DMS79 (cell line): ENCODE measurements around the gene POU3F1.

Experiments used
- DNase-seq: peaks from one replicate; lab custom pipeline; 2025; lab: John Stamatoyannopoulos, UW

Gene POU3F1

DNA sequence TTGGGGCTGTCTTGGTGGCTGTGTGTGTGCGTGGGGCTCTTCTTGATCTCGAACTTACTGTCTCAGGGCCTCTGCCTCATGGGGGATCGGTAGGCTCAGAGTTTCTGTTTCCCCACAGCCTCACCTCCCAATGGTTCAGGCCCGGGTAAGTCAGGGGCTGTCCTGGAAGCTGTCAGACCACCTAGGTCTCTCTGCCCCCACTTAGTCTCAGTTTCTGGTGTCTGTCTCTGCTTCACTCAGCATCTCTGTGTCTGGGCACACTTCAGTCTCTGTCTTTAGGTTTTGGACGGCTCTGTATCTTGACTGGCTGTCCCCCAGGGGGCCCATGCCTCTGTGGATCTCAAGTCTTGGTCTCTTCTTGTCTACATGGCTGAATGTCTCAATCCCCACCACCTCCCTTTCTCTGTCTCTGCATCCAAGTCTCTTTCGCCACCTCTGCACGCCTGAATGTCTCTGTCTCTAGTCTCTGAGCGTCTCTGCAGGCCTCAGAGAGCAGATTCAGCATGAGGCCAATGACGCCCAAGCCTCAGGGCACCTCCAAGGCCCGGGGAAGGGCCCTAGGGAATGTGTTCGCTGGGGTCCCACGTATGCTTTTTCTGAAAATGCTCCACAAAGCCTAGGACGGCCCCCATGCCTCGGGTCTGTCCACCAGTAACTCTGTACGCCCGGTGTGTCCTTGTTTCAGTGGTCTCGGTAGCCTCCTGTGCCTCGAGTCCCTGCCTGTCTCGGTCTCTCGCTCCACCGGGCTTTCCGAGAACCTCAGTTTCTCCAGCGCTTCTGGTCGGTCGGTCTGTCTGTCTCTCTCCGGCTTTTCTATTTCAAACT is 42.1 kb downstream of the POU3F1 start:
- no peak for DNase-seq

DNA sequence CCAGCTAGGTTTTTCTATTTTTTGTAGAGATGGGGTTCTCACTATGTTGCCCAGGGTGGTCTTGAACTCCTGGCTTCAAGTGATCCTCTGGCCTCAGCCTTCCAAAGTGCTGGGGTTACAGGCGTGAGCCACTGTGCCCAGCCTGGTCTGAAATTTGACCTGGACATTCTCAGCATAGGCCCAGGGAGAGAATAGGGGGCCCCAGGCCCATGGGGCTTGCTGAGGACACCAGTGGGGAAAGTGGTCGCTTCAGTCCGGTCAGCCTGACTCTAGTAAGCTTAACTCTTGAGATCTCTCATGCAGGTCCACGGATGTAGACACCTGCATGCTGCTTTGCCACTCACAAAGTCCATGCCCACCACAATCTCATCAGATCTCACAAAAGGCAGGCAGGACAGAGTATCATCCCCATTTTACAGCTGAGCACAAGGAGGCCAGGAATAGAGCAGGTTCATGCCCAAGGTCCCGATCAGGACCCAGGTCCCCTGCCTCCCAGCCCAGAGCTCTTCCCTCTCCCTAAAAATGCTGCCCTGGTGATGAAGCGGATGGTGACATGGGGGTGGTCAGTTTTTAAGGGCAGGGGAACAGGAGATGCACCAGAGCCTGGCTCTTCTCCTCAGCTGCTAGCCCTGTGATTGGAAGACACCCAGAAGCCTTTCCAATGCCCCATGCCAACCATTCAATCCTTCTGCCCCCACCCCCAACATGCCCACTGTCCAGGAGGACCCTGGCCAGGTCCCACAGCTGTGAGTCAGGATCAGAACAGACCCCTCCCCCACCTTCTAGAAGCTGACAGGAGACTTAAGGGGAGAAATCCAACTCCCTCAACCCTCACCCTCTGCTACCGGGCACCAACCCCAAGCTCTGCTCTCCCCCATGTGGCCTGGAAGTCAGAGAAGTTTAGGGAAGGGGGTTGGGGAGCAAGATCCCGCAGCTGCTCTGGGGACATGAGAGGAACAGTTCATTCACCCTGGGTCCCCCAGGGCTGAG is 43.0 kb downstream of the POU3F1 start:
- no peak for DNase-seq

DNA sequence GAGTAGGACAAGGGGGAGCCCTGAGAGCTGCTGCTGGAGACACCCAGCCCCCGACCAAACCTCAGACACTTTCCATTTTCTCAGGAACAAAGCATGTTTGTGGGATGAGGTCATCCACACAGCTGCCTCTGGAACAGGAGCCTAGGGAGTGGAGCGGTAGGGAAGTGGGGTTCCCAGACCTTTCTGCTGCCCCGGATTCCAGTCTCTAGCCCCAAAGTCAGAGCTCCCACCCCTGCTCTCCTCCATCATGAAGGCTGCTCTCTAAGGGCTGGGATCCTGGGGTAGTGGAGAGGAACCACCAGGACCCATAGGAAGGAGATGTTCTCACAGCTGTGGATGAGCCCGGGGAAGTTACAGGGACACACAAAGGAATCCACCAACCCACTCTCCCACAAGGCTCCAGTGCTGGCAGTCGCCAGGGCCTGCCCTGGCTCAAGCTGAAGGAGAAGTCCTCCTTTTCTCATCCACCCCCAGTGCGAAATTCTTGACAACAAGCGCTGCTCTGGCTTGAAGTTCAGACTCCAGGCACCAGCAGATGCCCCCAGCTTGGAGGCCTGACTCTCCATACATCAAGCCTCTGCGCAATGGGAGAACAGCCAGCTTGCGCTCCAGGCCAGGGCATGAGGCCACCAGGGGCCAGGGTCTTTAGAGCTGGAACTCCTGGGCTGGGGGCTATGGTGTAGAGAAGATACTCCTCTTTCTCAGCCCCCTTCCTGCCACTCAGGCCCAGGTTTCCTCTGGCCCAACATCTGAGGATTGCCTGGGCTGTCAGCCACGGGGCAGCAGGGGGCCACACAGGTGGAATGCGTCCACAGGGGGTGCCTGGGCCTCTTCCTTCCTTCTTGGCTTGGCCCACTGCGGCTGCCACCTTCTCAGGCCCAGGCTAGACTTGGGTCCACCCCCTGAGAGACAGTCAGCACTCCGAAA is 45.8 kb downstream of the POU3F1 start:
- no peak for DNase-seq

DNA sequence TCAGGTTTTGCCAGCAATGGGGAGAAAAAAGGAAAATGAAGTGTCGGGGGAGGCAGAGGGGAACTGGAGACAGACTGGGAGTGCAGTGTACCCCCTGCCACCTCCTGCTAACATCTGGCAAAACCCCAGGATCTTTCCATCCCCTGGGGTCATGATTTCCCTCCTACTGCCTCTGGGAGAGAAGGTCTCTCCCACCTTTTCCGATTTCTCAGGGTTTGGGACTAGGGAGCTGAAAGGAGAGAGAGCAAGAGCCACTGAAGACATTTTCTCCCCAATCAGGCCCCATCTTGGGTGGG is 46.4 kb downstream of the POU3F1 start:
- DNase-seq, result no peak

DNA sequence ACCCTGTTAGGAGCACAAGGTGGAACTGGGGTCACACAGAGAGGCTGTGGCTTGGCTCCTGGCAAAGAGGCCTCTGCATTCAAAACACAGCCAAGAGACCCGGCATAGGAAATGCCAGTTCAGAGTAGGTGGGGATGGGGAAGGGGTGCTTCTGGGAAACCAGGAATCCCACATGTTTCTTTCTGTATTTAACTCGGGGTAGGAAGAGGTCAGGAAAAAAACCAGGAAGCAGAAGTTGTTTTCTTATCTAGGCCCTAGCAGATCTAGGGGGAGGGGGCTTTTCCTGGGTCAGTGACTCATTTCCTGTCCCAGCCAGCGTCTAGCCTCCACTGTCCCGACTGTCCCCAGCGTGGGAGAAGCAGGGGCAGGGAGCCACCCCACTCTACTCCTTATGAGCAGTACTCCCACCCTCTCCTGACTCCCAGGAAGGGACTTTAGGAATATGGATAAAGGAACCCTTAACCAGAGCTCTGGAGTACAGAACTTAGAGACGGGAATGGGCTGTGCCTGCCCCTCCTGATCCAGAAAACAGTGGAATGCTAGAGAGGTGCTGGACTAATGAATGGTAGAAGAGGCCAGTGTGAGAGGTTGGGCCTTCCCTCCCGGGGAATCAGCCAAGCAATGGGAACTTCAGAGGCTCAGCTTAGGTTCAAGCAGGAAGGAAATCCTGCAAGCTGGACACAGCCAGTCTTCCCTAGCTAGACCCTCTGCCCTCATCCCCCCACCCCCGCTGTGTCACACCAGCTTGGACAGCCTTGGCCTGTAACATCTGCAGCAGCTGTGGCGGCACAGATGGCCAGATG is 47.0 kb downstream of the POU3F1 start:
- no peak for DNase-seq

DNA sequence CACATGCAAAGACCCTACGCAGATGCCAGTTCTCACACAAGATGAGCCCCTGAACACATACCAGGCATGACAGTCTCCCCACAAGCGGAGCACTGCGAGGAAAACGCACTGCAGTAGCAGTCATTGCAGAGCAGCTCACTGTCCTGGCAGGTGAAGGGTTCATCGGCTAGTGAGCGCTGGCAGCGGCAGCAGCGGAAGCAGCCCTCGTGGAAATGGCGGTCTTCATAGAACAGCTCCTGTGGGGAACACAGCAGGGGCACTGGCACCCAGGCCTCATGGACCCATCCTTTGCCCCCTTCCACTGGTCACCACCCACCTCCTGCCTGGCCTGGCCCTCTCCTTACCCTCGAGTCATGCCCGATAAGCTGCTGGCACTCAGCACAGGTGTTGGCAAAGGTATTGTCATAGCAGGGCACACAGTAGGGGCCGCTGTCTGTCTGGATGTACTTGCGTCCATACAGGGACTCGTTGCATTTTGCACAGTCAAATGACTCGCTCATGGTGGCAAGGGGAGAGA is 47.6 kb downstream of the POU3F1 start:
- DNase-seq, result no peak

DNA sequence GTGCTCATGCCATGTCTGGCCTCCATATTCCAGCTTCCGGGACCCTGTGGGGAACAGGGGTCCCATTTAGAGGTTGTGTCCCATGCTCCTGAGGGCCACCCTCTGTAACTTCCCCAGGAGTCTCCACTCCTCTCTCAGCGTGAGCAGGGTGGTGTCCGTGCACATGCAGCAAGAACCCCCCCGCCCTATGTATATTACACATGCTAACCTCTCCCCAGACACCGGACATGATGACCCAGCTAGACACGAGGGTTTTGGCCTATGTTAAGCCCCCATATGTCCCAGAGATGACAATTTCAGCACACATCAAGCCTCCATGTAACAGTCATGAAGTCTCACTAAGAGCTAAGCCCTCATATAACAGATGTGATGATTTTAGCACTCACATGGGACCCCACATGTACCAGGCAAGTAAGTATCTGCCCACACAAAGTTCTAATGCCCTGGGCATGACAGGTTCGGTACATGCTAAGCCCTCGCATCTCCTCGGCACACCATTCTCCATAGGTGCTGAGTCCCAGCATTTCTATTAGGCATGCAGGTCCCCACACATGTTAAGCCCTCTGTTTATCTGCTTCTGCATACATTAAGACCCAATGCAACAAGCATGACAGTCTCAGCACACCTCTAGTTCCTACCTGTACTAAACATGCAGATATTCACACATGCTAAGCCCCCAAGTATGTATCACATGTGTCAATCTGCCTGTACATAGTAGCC is 48.3 kb downstream of the POU3F1 start:
- no peak for DNase-seq

DNA sequence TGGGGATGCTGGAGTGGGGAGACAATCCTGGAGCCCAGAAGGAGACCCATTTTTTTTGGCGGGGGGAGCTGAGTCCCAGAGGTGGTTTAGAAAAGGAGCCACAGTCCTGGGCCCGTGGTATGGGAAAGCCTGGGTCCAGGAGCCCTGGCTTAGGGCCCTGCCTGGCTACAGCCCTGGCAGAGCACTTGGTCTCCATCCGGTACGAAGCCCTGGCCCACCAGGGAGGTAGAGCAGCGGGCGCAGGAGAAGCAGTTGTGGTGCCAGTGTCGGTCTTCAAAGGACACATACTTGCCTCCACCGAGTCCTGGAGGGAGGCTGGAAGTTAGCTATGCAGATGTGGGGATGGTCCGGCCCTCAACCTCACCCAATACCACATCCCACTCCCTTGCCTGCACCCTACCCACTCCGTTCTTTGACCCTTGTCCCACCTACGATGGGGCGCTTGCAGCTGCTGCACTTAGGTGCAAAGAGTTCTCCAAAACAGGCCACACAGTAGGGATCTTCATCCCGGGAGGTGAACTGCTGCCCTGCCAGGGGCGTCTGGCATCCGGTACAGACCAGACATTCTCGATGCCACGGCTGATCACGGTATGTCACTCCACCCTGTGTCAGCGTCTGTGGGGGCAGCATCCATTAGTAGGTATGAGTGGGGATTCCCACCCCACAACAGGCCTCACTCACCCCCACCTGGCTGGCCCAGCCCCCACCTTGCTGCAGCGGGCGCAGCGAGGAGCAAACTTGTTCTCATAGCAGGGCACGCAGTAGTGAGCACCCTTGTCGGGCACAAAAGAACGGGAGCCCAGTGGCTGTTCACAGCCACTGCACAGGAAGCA is 49.1 kb downstream of the POU3F1 start:
- DNase-seq, result no peak

DNA sequence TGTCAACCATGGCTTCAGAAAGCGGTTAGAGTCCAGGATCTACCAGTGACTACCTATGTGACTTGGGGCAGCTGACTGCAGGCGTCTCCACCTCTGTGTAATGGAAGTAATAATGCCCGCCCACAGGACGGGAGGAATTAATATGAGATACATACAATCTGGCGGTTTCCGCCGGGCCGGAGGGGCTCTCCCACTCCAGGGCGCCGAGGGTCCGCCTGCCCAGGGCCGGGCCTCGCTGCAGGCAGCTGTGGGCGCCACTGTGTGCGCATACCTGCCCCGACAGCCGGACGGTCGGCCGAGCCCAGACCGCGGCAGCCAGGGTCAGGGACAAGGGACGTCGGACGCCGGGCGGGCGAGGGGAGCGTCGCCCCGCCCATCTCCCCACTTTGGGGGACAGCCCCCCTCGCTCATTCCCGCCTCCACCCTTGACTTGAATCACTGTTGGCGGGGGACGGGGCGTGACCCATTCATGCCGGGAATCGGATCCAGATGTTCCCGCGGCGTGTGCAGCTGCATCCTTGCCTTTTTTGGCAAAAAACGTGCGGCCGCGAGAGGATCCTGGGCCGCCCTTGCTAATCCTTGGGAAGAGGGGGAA is 50.7 kb downstream of the POU3F1 start:
- peak; percentile 90 for DNase-seq

DNA sequence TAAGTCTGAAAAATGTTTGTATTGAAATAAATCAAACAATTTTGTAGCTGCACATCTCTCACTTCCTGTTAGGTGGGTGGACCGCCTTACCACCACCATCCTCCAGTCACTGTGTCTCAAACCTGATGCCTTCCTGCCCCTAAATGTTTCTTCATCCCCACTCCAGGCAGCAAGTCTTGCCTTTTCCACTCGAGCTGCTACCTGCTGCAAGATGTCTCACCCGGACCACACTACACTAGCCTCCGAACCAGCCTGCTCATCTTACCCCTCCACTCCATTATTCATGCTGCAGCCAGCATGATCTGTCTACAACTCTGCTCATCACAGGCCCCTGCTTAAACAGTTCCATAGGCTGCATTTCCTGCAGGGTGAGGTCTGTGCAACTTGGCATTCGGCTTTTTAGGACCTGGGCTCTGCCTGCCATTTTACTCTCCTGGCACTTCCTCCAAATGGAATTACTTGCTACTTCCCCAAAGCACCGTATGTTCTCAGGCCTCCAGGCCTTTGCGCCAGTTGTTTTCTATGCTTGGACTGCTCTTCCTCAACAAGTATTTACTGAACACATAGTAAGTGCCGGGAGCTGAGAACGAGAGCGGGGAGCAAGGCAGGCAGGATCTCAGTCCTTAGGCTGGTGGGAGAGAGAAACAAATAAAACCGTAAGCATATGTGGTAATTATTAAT is 51.6 kb downstream of the POU3F1 start:
- no peak for DNase-seq
